GM11168 (cell line): ENCODE results near the gene PDLIM4.

Experiments
- in situ Hi-C: fragments of 300-500 bp; cut with MboI; formaldehyde crosslinking; loops from one replicate; pipeline ENCODE4 v1.12.0; 2022; ENCODE audit warnings: low sequenced_read_pairs; ENCODE audit not compliant: unreplicated experiment

The PDLIM4 gene, protein sequence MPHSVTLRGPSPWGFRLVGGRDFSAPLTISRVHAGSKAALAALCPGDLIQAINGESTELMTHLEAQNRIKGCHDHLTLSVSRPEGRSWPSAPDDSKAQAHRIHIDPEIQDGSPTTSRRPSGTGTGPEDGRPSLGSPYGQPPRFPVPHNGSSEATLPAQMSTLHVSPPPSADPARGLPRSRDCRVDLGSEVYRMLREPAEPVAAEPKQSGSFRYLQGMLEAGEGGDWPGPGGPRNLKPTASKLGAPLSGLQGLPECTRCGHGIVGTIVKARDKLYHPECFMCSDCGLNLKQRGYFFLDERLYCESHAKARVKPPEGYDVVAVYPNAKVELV

GRCh38 chr5:132257131-132258101 lies at the start of gene PDLIM4:
Gene PDLIM4 (plus strand): TSS chr5:132257696. CDS start chr5:132257735, 39 bp downstream.
- in situ Hi-C loops: loop anchor here (25.0 kb wide), 1 partner anchor 255 kb away; no protein-coding TSS in a partner anchor

DNA sequence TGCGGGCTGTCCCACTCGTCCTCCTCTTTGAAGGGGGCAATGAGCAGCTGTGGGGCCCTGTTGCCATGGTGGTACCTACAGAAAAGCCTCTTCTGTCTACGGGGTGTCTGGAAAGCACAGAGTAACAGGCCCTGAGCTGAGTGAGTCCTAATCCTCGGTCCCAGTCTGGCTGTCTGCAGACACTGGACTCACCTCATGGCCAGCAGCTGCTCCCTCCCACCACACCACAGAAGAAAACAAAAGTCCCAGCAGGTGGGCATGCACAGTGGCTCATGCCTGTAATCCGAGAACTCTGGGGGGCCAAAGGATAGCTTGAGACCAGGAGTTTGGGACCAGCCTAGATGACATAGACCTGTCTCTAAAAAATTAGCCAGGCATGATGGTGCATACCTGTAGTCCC lies 49.7 kb upstream of the PDLIM4 start:
- in situ Hi-C loops: no loop called here

DNA sequence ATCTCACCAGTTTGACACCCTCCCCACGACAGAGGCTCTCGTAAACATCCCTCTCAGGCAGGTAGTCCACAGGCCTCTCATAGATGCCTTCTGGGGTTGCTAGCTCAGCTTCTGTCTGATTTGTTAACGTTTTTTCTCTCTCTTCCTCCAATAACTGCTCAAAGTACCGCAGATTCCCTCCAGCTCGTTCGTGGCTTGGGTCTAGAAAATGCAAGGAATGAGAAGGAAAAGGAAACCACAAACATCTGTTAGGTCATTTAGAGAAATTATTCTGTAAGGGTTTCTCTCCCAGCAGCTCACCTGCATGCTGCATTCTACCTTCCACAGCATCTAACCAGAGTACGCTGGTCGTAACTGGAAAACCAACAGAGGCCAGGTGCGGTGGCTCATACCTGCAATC lies 48.4 kb upstream of the PDLIM4 start:
- in situ Hi-C loops: no loop called here

DNA sequence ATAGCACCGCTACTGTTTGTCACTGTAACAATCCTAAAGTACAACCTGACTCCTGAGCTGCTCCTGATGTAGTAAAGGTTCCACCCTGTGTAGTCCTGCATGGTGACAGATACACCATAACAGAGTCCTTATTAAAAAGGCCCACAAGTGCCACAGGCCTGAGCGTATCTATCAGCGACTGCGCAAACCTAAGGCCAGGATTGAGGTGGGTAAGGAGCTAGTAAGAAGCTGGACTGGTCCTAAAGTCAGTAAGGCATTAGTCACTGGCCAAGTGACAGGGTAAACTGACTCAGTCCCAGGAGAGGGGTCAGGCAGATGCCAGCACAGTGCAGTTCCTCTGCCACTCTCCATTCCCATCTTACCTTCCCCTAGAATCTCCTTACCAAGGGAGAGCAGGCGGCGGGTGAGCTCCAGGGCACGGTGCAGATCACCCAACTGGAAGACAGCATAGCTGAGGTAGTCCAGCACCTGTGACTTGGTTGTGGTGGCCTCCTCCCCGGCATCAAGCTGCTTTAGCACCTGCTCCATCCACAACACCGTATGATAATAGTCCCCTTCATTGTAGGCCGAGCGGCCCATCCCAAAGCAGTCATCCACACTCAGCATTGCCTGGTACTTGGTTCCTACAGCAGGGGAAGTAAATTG lies 47.5 kb upstream of the PDLIM4 start:
- in situ Hi-C loops: no loop called here

- in situ Hi-C loops: no loop called here
Observed at GRCh38 chr5:132210944-132211343, 46.6 kb upstream of the PDLIM4 start.

GRCh38 chr5:132211787-132212186 lies 45.7 kb upstream of the PDLIM4 start:
- in situ Hi-C loops: no loop called here

GRCh38 chr5:132213666-132214065 lies 43.8 kb upstream of the PDLIM4 start:
- in situ Hi-C loops: no loop called here

DNA sequence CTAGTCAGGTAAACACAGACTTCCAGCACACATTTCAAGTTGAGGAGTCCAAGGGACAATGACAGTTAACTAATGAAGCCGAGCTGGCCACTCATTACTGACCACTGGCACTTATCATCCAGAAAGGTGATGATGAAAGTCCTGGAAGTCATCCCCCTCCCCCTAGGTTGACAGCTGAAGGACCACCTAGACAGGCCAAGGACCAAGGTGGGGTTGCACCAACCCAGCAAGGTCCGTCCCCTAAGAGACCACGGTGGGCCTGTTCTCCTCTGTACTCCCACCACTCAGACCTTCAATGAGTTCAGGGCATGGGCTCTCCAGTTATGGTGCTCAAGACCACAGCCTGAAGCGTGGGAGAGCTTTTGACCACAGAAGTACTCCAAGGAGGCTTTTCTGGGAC lies 43.0 kb upstream of the PDLIM4 start:
- in situ Hi-C loops: no loop called here

- in situ Hi-C loops: no loop called here
Observed at GRCh38 chr5:132215329-132215728, 42.2 kb upstream of the PDLIM4 start.

DNA sequence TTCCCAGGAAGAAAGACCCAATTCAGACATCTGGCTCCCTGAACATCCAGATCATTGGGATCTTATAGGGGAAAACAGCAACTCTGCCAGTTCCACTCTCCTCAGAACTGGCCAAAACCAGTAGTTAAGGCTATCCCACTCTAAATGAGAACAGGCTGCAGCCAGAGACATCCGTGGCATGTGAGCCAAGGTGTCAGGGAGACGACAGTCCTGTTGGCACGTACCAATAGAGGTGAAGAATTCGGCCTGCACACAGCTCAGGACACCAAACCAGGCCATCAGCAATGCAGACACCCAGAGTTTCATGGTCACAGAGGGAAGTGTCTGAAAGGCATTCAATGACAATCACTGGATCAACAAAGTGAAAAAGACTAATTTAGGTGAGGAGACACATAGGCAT lies 39.2 kb upstream of the PDLIM4 start:
- in situ Hi-C loops: no loop called here

DNA sequence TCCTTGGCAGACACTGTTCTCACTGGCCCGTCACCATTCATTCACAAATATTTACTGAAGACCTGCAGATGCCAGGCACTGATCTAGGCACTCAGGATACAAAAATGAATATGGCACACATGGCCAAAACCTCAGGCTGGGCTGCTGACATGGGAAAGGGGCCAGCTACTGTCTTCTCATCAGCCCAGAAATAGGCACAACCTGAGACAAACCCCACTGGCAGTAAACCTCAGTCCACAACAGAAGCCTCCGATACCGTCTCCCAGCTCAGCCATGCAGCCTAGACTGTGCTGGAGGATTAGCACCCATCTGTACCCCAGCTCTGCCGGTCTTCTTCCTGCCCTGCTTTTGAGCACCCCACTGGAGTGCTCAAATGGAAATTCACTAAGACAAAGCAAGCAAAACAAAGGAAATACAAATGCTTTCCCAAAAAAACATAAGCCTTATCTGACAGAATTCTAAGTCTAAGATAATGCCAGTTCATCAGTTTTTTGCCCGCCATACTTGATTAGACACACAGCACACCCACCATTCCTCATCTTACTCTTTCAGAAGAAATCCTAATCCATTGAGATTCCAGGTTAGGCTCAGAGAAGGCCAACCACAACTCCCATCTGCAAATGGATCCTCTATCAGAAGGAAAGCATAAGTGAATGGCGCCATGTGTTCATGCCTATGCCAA lies 38.1 kb upstream of the PDLIM4 start:
- in situ Hi-C loops: no loop called here

DNA sequence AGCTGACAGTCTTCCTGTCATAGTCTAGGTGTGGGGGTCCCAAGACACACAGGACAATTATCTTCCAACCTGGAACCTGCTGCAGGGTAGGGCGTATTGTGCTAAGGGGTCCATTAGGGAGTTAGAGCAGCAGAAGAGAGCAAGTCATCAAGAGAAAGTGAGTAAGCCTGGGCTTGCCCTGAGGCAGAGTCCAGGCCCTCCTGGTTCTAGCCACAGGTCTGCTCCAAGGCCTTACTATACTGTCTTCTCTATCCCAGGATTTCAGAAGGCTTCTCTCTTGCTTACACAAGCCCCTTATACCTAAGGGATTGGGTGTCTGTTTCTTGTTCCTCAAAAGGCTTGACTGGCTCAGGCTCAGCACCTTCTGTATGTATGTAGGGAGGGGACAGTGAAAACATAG lies 37.5 kb upstream of the PDLIM4 start:
- in situ Hi-C loops: no loop called here

DNA sequence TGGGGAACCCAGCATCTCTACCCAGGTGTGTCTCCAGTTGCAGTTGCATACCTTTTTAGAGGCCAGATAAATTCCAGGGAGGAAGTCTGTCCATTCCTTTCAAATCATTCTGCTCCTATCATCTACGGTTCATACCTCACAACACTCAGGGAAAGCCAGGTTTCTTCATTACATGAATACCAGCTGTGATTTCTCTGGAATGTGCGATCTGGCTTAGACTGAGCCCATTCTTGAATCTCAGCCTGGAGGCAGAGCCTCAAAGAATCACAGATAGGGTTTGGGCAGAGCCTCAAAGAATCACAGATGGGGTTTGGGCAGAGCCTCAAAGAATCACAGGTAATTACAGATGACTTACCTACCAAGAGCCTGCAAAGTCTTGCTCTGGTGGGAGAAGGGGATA lies 37.0 kb upstream of the PDLIM4 start:
- in situ Hi-C loops: no loop called here

- in situ Hi-C loops: no loop called here
Observed at GRCh38 chr5:132221781-132222648, 35.5 kb upstream of the PDLIM4 start.

DNA sequence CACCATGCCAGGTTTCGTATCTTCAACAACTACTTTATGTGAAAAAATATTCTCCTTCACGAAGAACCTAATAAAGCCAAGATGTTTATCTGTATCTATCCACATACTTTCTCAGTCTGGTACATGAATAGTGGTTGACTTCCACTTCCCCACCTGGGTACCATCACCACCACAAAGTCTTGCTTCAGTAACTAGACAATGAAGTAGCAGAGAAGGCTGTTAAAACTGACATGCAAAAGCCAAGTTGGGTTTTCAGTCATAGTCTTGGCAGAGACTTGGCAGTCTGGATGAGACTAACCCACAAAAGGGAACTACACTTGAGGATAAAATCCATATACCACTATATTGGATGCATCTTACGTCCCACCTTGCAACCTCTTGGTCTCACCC lies 34.9 kb upstream of the PDLIM4 start:
- in situ Hi-C loops: no loop called here

- in situ Hi-C loops: no loop called here
Observed at GRCh38 chr5:132223861-132224260, 33.6 kb upstream of the PDLIM4 start.

- in situ Hi-C loops: no loop called here
Observed at GRCh38 chr5:132224716-132225115, 32.8 kb upstream of the PDLIM4 start.

DNA sequence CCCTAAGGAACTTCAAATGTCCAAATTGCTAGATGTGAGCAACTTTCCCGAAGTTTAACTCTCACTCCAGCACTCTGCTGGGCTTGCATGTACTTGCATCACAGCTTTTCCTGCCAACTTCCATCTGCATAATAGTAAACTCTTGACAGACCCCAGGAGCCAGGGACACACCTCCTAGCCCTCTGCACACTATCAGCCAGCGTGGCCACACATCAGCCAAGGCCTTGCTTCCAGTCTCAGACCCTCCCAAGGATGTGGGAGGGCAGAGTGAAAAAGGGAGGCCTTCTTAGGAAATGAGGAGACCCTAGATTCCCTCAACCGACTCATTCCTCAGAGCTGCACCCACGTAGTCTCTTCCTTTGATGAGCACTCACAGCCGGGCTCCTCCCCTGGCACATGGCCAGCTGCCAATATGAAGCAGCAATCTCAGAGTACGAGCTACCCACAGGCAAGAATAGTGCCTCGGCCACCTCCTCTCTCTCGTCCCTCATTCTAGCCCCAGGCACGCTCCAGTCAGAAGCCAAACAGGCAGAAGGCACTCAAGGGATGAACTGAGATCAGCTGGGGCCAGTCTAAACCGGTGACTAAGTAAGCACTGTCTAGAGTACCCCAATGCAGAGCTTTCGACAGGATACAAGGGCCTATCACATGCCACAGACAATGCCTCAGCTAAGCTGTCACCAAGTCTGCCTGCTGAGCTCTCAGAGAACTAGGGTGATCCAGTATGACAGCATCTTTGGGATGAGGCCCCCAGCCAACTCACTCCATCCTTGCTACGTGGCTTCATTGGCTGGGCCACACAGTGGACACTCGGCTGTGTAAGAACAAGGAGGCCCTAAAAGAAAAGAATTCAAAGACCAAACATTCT lies 32.1 kb upstream of the PDLIM4 start:
- in situ Hi-C loops: no loop called here
